ENCODE data around the gene DZIP1.

The DZIP1 gene

GRCh38 chr13:95603887-95604555 lies 40.5 kb downstream of the DZIP1 start:
- Histone ChIP-seq H3K4me3 (ENCODE audit: low read length) (no peak overlapping the region), H3K4me1 (ENCODE audit: low read length) (no peaks in the 10 kb centered on the region)

GRCh38 chr13:95601906-95602305 lies 42.6 kb downstream of the DZIP1 start:
- H3K9me3 ChIP-seq (ENCODE audit: insufficient read depth, low read length): no peaks in the 10 kb centered on the region
- H3K4me3 ChIP-seq (ENCODE audit: low read length): no peak overlapping the region
- no peaks in the 10 kb centered on the region for H3K36me3 ChIP-seq (replicated peaks; ENCODE audit: low read depth, low read length)
- H3K9ac ChIP-seq (ENCODE audit: low read length): no peak overlapping the region
- no peaks in the 10 kb centered on the region for H3K4me1 ChIP-seq (ENCODE audit: low read length)
- no peak overlapping the region for H2AFZ ChIP-seq (ENCODE audit: low read depth, low read length)
- H3K4me2 ChIP-seq (ENCODE audit: low read length): no peak overlapping the region
- peaks cover 69% of the 10 kb centered on the region for H3K27me3 ChIP-seq (ENCODE audit: low read depth, low read length)
- no peak overlapping the region for H3K27ac ChIP-seq (ENCODE audit: low read length)
- no peaks in the 10 kb centered on the region for H4K20me1 ChIP-seq (ENCODE audit: insufficient read depth, low read length)
- TF ChIP-seq CTCF (IDR thresholded peaks at IDR 0.05; ENCODE audit: low read depth, low read length): no peak
- no peak for TF ChIP-seq EZH2phosphoT487 (IDR thresholded peaks at IDR 0.05; ENCODE audit: low read depth)
- H3K79me2 ChIP-seq (ENCODE audit: low read length): no peaks in the 10 kb centered on the region

More at GRCh38 chr13:95603887-95604555, 40.5 kb downstream of the DZIP1 start:
- peaks cover 57% of the 10 kb centered on the region for H3K27me3 ChIP-seq (ENCODE audit: low read depth, low read length)
- H4K20me1 ChIP-seq (ENCODE audit: insufficient read depth, low read length): no peaks in the 10 kb centered on the region
- H2AFZ ChIP-seq (ENCODE audit: low read depth, low read length): no peak overlapping the region
- TF ChIP-seq EZH2phosphoT487 (IDR thresholded peaks at IDR 0.05; ENCODE audit: low read depth) (no peak), CTCF (IDR thresholded peaks at IDR 0.05; ENCODE audit: low read depth, low read length) (no peak)
- no peak overlapping the region for H3K9ac ChIP-seq (ENCODE audit: low read length)
- H3K4me2 ChIP-seq (ENCODE audit: low read length): no peak overlapping the region
- H3K27ac ChIP-seq (ENCODE audit: low read length): no peak overlapping the region
- H3K79me2 ChIP-seq (ENCODE audit: low read length): no peaks in the 10 kb centered on the region
- H3K36me3 ChIP-seq (replicated peaks; ENCODE audit: low read depth, low read length): no peaks in the 10 kb centered on the region
- H3K9me3 ChIP-seq (ENCODE audit: insufficient read depth, low read length): no peaks in the 10 kb centered on the region

- Histone ChIP-seq H3K36me3 (replicated peaks; ENCODE audit: low read depth, low read length) (no peaks in the 10 kb centered on the region), H3K9me3 (ENCODE audit: insufficient read depth, low read length) (no peaks in the 10 kb centered on the region), H3K4me1 (ENCODE audit: low read length) (no peaks in the 10 kb centered on the region)
Observed at GRCh38 chr13:95601216-95601615, 43.3 kb downstream of the DZIP1 start.

GRCh38 chr13:95596701-95597100 lies 47.8 kb downstream of the DZIP1 start:
- Histone ChIP-seq H2AFZ (ENCODE audit: low read depth, low read length) (no peak overlapping the region), H3K9ac (ENCODE audit: low read length) (no peak overlapping the region), H3K79me2 (ENCODE audit: low read length) (no peaks in the 10 kb centered on the region), H3K9me3 (ENCODE audit: insufficient read depth, low read length) (no peaks in the 10 kb centered on the region), H4K20me1 (ENCODE audit: insufficient read depth, low read length) (no peaks in the 10 kb centered on the region), H3K4me2 (ENCODE audit: low read length) (no peak overlapping the region), H3K27ac (ENCODE audit: low read length) (no peak overlapping the region), H3K27me3 (ENCODE audit: low read depth, low read length) (peaks cover 74% of the 10 kb centered on the region), H3K36me3 (replicated peaks; ENCODE audit: low read depth, low read length) (no peaks in the 10 kb centered on the region), H3K4me1 (ENCODE audit: low read length) (no peaks in the 10 kb centered on the region), H3K4me3 (ENCODE audit: low read length) (no peak overlapping the region)
- TF ChIP-seq EZH2phosphoT487 (IDR thresholded peaks at IDR 0.05; ENCODE audit: low read depth) (no peak), CTCF (IDR thresholded peaks at IDR 0.05; ENCODE audit: low read depth, low read length) (no peak)

More at GRCh38 chr13:95601216-95601615, 43.3 kb downstream of the DZIP1 start:
- Histone ChIP-seq H3K4me3 (ENCODE audit: low read length) (no peak overlapping the region), H3K27me3 (ENCODE audit: low read depth, low read length) (peaks cover 71% of the 10 kb centered on the region), H2AFZ (ENCODE audit: low read depth, low read length) (no peak overlapping the region), H3K4me2 (ENCODE audit: low read length) (no peak overlapping the region), H3K9ac (ENCODE audit: low read length) (no peak overlapping the region), H3K27ac (ENCODE audit: low read length) (no peak overlapping the region), H4K20me1 (ENCODE audit: insufficient read depth, low read length) (no peaks in the 10 kb centered on the region), H3K79me2 (ENCODE audit: low read length) (no peaks in the 10 kb centered on the region)
- TF ChIP-seq CTCF (IDR thresholded peaks at IDR 0.05; ENCODE audit: low read depth, low read length) (no peak), EZH2phosphoT487 (IDR thresholded peaks at IDR 0.05; ENCODE audit: low read depth) (no peak)
